Measurements from ENCODE around the gene AGAP5. TPM values are rescaled to one million over a fixed set of nuclear protein-coding genes. Genes with fewer than 3 reads are reported as not detected.

Gene AGAP5
- total and polyA plus RNA-seq, 9 of the 15 experiments (the other 6 are each of a cell fraction or from before 2014, with no cell fraction given) = 0.32 to 7.5 (median 5.3) TPM

DNA sequence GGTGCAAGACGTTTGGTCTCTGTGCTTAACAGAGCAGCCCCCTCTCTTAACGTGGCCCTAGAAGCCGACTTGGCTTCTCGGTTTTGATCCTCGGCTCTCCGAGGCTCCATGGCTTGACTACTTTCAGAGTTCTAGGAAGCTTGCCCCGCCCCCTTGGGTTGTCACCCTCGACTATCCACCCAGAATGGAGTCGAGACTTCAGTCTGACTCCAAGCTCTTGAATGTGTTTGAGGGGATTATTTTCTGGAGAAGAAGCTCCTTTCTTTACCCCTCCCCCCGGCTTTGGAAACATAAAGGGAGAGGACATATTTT is 46.7 kb upstream of the AGAP5 start (continued):
- TF ChIP-seq TEAD1 (CRISPR knock-in tag; IDR thresholded peaks at IDR 0.05) (peak in 1 of 2 experiments; percentile 60; a peak in 1 of 4 replicates), HDAC6 (IDR thresholded peaks at IDR 0.05; ENCODE audit: low read depth, low read length) (no peak), HNRNPK (IDR thresholded peaks at IDR 0.05; ENCODE audit: low read depth, low read length, poor library complexity, severe bottlenecking) (no peak), PRMT5 (CRISPR knock-in tag; IDR thresholded peaks at IDR 0.05) (no peak)

DNA sequence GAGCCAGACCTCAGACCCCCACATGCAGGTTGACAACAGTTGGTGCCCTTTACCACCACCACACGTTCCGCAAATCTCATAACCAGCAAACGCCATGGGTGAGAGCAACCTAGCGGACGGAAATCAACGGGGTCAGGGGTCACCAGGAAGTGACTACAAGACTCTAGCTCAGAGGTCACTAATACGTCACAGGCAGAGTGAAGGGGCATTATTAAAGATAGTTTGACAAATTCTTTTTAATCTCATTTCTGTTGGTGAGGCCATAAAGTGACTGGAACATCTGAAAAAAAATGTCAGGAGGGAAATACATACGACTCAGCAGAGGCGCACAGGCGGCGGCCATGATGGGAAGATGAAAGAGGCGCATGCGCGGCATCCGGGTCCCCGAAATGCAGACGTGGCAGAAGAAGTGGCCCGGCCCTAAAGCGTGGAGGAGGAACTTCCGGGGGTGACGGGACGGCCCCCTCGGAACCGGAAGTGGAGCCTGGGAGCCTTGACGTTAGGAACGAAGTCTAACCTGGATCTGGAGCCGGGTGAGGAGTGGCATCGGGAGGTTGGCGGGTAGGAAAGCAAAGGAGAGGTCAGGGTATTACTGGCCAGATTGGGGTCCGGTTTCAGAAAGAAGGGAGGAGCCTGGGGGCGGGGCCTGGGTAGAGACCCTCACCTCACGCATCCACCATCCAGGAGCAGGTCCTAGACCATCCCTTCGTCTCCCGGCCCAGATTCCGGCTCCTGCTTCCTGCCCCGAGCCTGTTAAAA is 46.2 kb upstream of the AGAP5 start, which contains the start of gene SEC24C:
Gene SEC24C (plus strand): TSS at position 468 of the 759 bp plus-strand sequence. CDS start 2,461 bp downstream, outside the sequence.
- BruUV-seq (replicated peaks) = no TSS peak
- Histone ChIP-seq H3K9ac (ENCODE audit: insufficient read depth in 1 of 2, low read depth in 2 of 2, low read length in 2 of 2) (peak within 1 kb of the TSS; percentile 92 to 99), H3K4me1 (replicated peaks in 1 of 2; ENCODE audit: control insufficient read depth in 2 of 2, insufficient read depth in 2 of 2, low read length in 2 of 2) (peaks cover 5 to 24% of the 10 kb centered on the region in 2 experiments; a peak in 3 of 5 replicates), H3K4me2 (ENCODE audit: insufficient read depth, low read length) (peak within 1 kb of the TSS; percentile 99), H3K9me1 (ENCODE audit: control insufficient read depth, insufficient read depth, low read length) (no peaks in the 10 kb centered on the region), H3K79me2 (ENCODE audit: control insufficient read depth, insufficient read depth, low read length) (peaks cover 59% of the 10 kb centered on the region), H3K36me3 (ENCODE audit: control insufficient read depth, insufficient read depth, low read length) (peaks cover 46% of the 10 kb centered on the region), H3K27me3 (ENCODE audit: control insufficient read depth in 2 of 2, insufficient read depth in 2 of 2, low read length in 2 of 2) (no peaks in the 10 kb centered on the region), H3K9me3 (replicated peaks; ENCODE audit: control insufficient read depth, insufficient read depth, low read depth, low read length) (no peaks in the 10 kb centered on the region), H3K4me3 (peak within 1 kb of the TSS; percentile 72), H3K27ac (ENCODE audit: extremely low read depth, low read depth, low read length) (peak within 1 kb of the TSS; percentile 99), H2AFZ (ENCODE audit: low read depth, low read length) (peak within 1 kb of the TSS; percentile 95), H4K20me1 (replicated peaks; ENCODE audit: control insufficient read depth, insufficient read depth, low read length) (no peaks in the 10 kb centered on the region)
- WGBS (ENCODE audit: insufficient coverage, low coverage, missing lambda C conversion rate) = under 1% methylated on average over 36 of the region's 36 CpGs
- intact Hi-C loops (cut with micrococcal nuclease) (loop anchor here (5.0 kb wide), 1 partner anchor 92 kb away; no protein-coding TSS in a partner anchor), in situ Hi-C loops (cut with MboI) (no loop called here)
- CTCF ChIA-PET (ENCODE audit: low intra/inter-chr PET ratio) = no interaction called here
- FAIRE-seq (peak; percentile 91), ATAC-seq (peak; percentile 91), DNase-seq (ENCODE audit: extremely low read depth in 1 of 4, low spot score in 3 of 4) (peak; percentile 98 to 99 (median 98))
- POLR2A ChIA-PET = interaction anchor here (0.6 to 6.3 kb wide), 23 partner anchors 9 to 1895 kb away, joined by 3 to 118 read pairs (median 4); partner anchors contain the start of genes ANXA7 and DNAJC9
- TF ChIP-seq ZNF707 (CRISPR knock-in tag; conservative IDR thresholded peaks at IDR 0.05) (peak; percentile 66), ZNF766 (CRISPR knock-in tag; conservative IDR thresholded peaks at IDR 0.05) (no peak; the same call in none of the 2 replicates), LCOR (CRISPR knock-in tag; IDR thresholded peaks at IDR 0.05) (peak; percentile 69), XRCC5 (IDR thresholded peaks at IDR 0.05; ENCODE audit: low read depth, low read length) (no peak; the same call in 1 of the 2 replicates)
- TF ChIP-seq, protein P1, sequence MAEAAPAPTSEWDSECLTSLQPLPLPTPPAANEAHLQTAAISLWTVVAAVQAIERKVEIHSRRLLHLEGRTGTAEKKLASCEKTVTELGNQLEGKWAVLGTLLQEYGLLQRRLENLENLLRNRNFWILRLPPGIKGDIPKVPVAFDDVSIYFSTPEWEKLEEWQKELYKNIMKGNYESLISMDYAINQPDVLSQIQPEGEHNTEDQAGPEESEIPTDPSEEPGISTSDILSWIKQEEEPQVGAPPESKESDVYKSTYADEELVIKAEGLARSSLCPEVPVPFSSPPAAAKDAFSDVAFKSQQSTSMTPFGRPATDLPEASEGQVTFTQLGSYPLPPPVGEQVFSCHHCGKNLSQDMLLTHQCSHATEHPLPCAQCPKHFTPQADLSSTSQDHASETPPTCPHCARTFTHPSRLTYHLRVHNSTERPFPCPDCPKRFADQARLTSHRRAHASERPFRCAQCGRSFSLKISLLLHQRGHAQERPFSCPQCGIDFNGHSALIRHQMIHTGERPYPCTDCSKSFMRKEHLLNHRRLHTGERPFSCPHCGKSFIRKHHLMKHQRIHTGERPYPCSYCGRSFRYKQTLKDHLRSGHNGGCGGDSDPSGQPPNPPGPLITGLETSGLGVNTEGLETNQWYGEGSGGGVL (CRISPR knock-in tag; IDR thresholded peaks at IDR 0.05) = no peak
- TF ChIP-seq, protein P2, sequence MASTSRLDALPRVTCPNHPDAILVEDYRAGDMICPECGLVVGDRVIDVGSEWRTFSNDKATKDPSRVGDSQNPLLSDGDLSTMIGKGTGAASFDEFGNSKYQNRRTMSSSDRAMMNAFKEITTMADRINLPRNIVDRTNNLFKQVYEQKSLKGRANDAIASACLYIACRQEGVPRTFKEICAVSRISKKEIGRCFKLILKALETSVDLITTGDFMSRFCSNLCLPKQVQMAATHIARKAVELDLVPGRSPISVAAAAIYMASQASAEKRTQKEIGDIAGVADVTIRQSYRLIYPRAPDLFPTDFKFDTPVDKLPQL (IDR thresholded peaks at IDR 0.05; ENCODE audit: extremely low read depth, insufficient read length) = no peak
- TF ChIP-seq, protein P3, sequence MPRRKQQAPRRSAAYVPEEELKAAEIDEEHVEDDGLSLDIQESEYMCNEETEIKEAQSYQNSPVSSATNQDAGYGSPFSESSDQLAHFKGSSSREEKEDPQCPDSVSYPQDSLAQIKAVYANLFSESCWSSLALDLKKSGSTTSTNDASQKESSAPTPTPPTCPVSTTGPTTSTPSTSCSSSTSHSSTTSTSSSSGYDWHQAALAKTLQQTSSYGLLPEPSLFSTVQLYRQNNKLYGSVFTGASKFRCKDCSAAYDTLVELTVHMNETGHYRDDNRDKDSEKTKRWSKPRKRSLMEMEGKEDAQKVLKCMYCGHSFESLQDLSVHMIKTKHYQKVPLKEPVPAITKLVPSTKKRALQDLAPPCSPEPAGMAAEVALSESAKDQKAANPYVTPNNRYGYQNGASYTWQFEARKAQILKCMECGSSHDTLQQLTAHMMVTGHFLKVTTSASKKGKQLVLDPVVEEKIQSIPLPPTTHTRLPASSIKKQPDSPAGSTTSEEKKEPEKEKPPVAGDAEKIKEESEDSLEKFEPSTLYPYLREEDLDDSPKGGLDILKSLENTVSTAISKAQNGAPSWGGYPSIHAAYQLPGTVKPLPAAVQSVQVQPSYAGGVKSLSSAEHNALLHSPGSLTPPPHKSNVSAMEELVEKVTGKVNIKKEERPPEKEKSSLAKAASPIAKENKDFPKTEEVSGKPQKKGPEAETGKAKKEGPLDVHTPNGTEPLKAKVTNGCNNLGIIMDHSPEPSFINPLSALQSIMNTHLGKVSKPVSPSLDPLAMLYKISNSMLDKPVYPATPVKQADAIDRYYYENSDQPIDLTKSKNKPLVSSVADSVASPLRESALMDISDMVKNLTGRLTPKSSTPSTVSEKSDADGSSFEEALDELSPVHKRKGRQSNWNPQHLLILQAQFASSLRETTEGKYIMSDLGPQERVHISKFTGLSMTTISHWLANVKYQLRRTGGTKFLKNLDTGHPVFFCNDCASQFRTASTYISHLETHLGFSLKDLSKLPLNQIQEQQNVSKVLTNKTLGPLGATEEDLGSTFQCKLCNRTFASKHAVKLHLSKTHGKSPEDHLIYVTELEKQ (CRISPR knock-in tag; IDR thresholded peaks at IDR 0.05) = 0 out of 2 replicates have a peak, but pooled peaks have one; percentile 51
